Omental fat pad (tissue), 4 donors: ENCODE measurements around the gene SIL1. TPM values are rescaled to one million over a fixed set of nuclear protein-coding genes. Genes with fewer than 3 reads are reported as not detected.

Source experiments
- ATAC-seq: fragments of 150-250 bp; one replicate; pipeline ENCODE4 v1.9.1; 2016; ENCODE audit warnings: mild to moderate bottlenecking, moderate library complexity; ENCODE audit not compliant: low FRiP score
- DNase-seq: peaks from one replicate; pipeline ENCODE4 v3.0.0-alpha.2; 2019; ENCODE audit warnings: low spot score
- CTCF ChIP-seq, 3 donors: fragments of 450-650 bp; IDR thresholded peaks; one replicate each; pipeline ENCODE4 v1.5.1; 2016 to 2017; ENCODE audit warnings: antibody characterized with exemption in 3 of 3, mild to moderate bottlenecking in 3 of 3, moderate library complexity in 2 of 3
- total RNA-seq, 4 donors: library from RNA; depleted of rRNA; stranded (reverse); fragments of >200 nt; gene quantifications; one replicate each; pipeline ENCODE4 v1.1.0, GENCODE V29; 2016

The SIL1 gene
- total RNA-seq, 4 donors from 2014 or later, result 34.7 to 66.0 (median 38.9) TPM

GRCh38 chr5:139131465-139131864 is 66.7 kb downstream of the SIL1 start:
- TF ChIP-seq CTCF (IDR thresholded peaks at IDR 0.05), result no peak
- DNase-seq, result no peak
- peak; percentile 43 for ATAC-seq

- no peak for TF ChIP-seq CTCF (IDR thresholded peaks at IDR 0.05)
- no peak for ATAC-seq
- DNase-seq, result no peak
These were observed 67.1 kb downstream of the SIL1 start for GRCh38 chr5:139131062-139131461.

GRCh38 chr5:139130214-139130613 is 68.0 kb downstream of the SIL1 start:
- TF ChIP-seq CTCF (IDR thresholded peaks at IDR 0.05), result no peak
- DNase-seq (no peak), ATAC-seq (no peak)

GRCh38 chr5:139126711-139127111 is 71.5 kb downstream of the SIL1 start:
- DNase-seq (no peak), ATAC-seq (no peak)
- TF ChIP-seq CTCF (IDR thresholded peaks at IDR 0.05), result no peak

- no peak for TF ChIP-seq CTCF (IDR thresholded peaks at IDR 0.05)
- ATAC-seq (no peak), DNase-seq (no peak)
These were observed 72.2 kb downstream of the SIL1 start for GRCh38 chr5:139125991-139126390.

- no peak for ATAC-seq
- DNase-seq, result no peak
- no peak for TF ChIP-seq CTCF (IDR thresholded peaks at IDR 0.05)
These were observed 73.2 kb downstream of the SIL1 start for GRCh38 chr5:139124774-139125520.

- TF ChIP-seq CTCF (IDR thresholded peaks at IDR 0.05), result no peak
- ATAC-seq (no peak), DNase-seq (no peak)
These were observed 77.0 kb downstream of the SIL1 start for GRCh38 chr5:139121120-139121519.
